Measurements from ENCODE around the gene HAVCR1. TPM values are rescaled to one million over a fixed set of nuclear protein-coding genes. Genes with fewer than 3 reads are reported as not detected.

The HAVCR1 gene
- total RNA-seq, 1 experiment from 2014 or later: 0.36 TPM

DNA sequence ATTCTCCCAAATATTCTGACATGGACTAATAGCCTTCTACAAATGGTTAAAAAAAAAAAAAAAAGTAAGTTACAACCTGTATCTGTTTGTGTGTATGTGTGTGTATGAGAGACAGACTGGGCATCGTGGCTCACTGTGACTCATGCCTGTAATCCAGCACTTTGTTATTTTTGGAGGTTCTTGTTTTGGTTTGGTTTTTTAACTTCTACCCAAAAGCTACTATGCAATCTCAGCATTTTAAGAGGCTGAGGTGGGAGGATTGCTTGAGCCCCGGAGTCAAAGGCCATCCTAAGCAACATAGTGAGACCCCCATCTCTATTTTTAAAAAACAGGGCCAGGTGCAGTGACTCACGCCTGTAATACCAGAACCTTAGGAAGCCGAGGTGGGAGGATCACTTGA is 17.6 kb upstream of the HAVCR1 start:
- CTCF ChIA-PET: no interaction called here
- BruUV-seq (replicated peaks): no TSS peak

DNA sequence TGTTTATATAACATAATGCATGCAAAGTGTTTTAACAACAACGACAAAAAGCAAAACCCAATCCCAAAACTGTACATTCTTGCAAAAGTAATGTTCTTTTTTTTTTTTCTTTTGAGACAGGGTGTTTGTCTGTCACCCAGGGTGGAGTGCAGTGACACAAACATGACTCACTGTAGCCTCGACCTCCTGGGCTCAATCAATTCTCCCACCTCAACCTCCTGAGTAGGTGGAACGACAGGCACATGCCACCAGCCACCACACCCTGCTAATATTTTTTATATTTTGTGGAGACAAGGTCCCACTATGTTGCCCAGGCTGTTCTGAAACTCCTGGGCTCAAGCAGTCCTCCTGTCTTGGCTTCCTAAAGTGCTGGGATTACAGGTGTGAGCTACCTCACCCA is 13.6 kb upstream of the HAVCR1 start:
- no TSS peak for BruUV-seq (replicated peaks)
- Histone ChIP-seq H3K36me3 (ENCODE audit: control insufficient read depth, insufficient read depth, low read length) (no peaks in the 10 kb centered on the region), H3K27me3 (ENCODE audit: control insufficient read depth, insufficient read depth, low read length) (no peaks in the 10 kb centered on the region), H3K4me3 (ENCODE audit: low read depth in 2 of 2, low read length in 2 of 2) (no peak overlapping the region), H3K9me3 (ENCODE audit: control insufficient read depth, insufficient read depth, low read depth, low read length) (no peaks in the 10 kb centered on the region), H3K4me1 (ENCODE audit: control insufficient read depth, insufficient read depth, low read length) (no peaks in the 10 kb centered on the region), H3K27ac (ENCODE audit: low read length) (no peak overlapping the region)
- CTCF ChIA-PET: no interaction called here
- ATAC-seq (no peak), DNase-seq (ENCODE audit: low read depth, low spot score) (no peak)
- POLR2A ChIA-PET: no interaction called here
- no peak for TF ChIP-seq TCF7L2 (IDR thresholded peaks at IDR 0.05; ENCODE audit: low read depth, low read length)
- TF ChIP-seq, protein P1, sequence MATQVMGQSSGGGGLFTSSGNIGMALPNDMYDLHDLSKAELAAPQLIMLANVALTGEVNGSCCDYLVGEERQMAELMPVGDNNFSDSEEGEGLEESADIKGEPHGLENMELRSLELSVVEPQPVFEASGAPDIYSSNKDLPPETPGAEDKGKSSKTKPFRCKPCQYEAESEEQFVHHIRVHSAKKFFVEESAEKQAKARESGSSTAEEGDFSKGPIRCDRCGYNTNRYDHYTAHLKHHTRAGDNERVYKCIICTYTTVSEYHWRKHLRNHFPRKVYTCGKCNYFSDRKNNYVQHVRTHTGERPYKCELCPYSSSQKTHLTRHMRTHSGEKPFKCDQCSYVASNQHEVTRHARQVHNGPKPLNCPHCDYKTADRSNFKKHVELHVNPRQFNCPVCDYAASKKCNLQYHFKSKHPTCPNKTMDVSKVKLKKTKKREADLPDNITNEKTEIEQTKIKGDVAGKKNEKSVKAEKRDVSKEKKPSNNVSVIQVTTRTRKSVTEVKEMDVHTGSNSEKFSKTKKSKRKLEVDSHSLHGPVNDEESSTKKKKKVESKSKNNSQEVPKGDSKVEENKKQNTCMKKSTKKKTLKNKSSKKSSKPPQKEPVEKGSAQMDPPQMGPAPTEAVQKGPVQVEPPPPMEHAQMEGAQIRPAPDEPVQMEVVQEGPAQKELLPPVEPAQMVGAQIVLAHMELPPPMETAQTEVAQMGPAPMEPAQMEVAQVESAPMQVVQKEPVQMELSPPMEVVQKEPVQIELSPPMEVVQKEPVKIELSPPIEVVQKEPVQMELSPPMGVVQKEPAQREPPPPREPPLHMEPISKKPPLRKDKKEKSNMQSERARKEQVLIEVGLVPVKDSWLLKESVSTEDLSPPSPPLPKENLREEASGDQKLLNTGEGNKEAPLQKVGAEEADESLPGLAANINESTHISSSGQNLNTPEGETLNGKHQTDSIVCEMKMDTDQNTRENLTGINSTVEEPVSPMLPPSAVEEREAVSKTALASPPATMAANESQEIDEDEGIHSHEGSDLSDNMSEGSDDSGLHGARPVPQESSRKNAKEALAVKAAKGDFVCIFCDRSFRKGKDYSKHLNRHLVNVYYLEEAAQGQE (IDR thresholded peaks at IDR 0.05; ENCODE audit: insufficient read depth in 1 of 2, low read depth in 2 of 2, low read length in 1 of 2): no peak
- TF ChIP-seq SIN3A (IDR thresholded peaks at IDR 0.05; ENCODE audit: borderline replicate concordance, insufficient read depth, low read depth, low read length): no peak
- TF ChIP-seq, protein P2, sequence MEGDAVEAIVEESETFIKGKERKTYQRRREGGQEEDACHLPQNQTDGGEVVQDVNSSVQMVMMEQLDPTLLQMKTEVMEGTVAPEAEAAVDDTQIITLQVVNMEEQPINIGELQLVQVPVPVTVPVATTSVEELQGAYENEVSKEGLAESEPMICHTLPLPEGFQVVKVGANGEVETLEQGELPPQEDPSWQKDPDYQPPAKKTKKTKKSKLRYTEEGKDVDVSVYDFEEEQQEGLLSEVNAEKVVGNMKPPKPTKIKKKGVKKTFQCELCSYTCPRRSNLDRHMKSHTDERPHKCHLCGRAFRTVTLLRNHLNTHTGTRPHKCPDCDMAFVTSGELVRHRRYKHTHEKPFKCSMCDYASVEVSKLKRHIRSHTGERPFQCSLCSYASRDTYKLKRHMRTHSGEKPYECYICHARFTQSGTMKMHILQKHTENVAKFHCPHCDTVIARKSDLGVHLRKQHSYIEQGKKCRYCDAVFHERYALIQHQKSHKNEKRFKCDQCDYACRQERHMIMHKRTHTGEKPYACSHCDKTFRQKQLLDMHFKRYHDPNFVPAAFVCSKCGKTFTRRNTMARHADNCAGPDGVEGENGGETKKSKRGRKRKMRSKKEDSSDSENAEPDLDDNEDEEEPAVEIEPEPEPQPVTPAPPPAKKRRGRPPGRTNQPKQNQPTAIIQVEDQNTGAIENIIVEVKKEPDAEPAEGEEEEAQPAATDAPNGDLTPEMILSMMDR (IDR thresholded peaks at IDR 0.05): no peak
- no peak for TF ChIP-seq POLR2AphosphoS5 (IDR thresholded peaks at IDR 0.05; ENCODE audit: low read depth, low read length)
- intact Hi-C loops (cut with micrococcal nuclease; ENCODE audit: unreplicated experiment): no loop called here
- in situ Hi-C loops (cut with HindIII; ENCODE audit: low pct_unique_long_range_greater_than_20kb, low sequenced_read_pairs): no loop called here

More for the DNA sequence above, 17.6 kb upstream of the HAVCR1 start:
- DNase-seq (ENCODE audit: low read depth, low spot score) (no peak), ATAC-seq (no peak)
- intact Hi-C loops (cut with micrococcal nuclease; ENCODE audit: unreplicated experiment): no loop called here
- POLR2A ChIA-PET: no interaction called here
- Histone ChIP-seq H3K27me3 (ENCODE audit: control insufficient read depth, insufficient read depth, low read length) (no peaks in the 10 kb centered on the region), H3K27ac (ENCODE audit: low read length) (no peak overlapping the region), H3K9me3 (ENCODE audit: control insufficient read depth, insufficient read depth, low read depth, low read length) (no peaks in the 10 kb centered on the region), H3K4me3 (ENCODE audit: low read depth in 2 of 2, low read length in 2 of 2) (no peak overlapping the region), H3K4me1 (ENCODE audit: control insufficient read depth, insufficient read depth, low read length) (no peaks in the 10 kb centered on the region), H3K36me3 (ENCODE audit: control insufficient read depth, insufficient read depth, low read length) (no peaks in the 10 kb centered on the region)
- in situ Hi-C loops (cut with HindIII; ENCODE audit: low pct_unique_long_range_greater_than_20kb, low sequenced_read_pairs): no loop called here
- no peak for TF ChIP-seq POLR2AphosphoS5 (IDR thresholded peaks at IDR 0.05; ENCODE audit: low read depth, low read length)
- TF ChIP-seq SIN3A (IDR thresholded peaks at IDR 0.05; ENCODE audit: borderline replicate concordance, insufficient read depth, low read depth, low read length): no peak

DNA sequence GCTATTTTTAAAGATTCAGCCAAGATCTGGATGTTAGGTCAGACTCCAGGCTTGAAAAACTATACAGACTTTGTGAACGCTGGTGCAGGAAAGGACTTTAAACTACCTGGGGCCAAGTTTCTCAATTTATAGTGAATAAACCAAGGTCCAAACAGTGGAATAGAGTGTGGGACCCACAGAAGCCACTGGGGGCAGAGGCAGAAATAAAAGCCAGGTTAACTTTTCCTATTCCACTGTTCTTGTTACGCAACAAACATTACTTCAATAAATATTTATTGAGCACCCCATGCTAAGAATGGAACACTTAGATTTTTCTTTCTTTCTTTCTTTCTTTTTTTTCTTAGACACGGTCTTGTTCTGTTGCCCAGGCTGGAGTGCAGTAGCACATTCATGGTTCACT is 11.0 kb upstream of the HAVCR1 start:
- POLR2A ChIA-PET: no interaction called here
- TF ChIP-seq TCF7L2 (IDR thresholded peaks at IDR 0.05; ENCODE audit: low read depth, low read length) (no peak), POLR2AphosphoS5 (IDR thresholded peaks at IDR 0.05; ENCODE audit: low read depth, low read length) (no peak), SIN3A (IDR thresholded peaks at IDR 0.05; ENCODE audit: borderline replicate concordance, insufficient read depth, low read depth, low read length) (no peak)
- TF ChIP-seq, protein P2 (IDR thresholded peaks at IDR 0.05): no peak
- TF ChIP-seq, protein P1 (IDR thresholded peaks at IDR 0.05; ENCODE audit: insufficient read depth in 1 of 2, low read depth in 2 of 2, low read length in 1 of 2): no peak
- Histone ChIP-seq H3K9me3 (ENCODE audit: control insufficient read depth, insufficient read depth, low read depth, low read length) (no peaks in the 10 kb centered on the region), H3K27me3 (ENCODE audit: control insufficient read depth, insufficient read depth, low read length) (no peaks in the 10 kb centered on the region), H3K4me1 (ENCODE audit: control insufficient read depth, insufficient read depth, low read length) (no peaks in the 10 kb centered on the region), H3K27ac (ENCODE audit: low read length) (no peak overlapping the region), H3K4me3 (ENCODE audit: low read depth in 2 of 2, low read length in 2 of 2) (no peak overlapping the region), H3K36me3 (ENCODE audit: control insufficient read depth, insufficient read depth, low read length) (no peaks in the 10 kb centered on the region)
- ATAC-seq: no peak
- CTCF ChIA-PET: no interaction called here
- in situ Hi-C loops (cut with HindIII; ENCODE audit: low pct_unique_long_range_greater_than_20kb, low sequenced_read_pairs) (no loop called here), intact Hi-C loops (cut with micrococcal nuclease; ENCODE audit: unreplicated experiment) (no loop called here)
- DNase-seq (ENCODE audit: low read depth, low spot score): no peak
- no TSS peak for BruUV-seq (replicated peaks)
